ENCODE measurements around the gene CRB2.

Gene CRB2

DNA sequence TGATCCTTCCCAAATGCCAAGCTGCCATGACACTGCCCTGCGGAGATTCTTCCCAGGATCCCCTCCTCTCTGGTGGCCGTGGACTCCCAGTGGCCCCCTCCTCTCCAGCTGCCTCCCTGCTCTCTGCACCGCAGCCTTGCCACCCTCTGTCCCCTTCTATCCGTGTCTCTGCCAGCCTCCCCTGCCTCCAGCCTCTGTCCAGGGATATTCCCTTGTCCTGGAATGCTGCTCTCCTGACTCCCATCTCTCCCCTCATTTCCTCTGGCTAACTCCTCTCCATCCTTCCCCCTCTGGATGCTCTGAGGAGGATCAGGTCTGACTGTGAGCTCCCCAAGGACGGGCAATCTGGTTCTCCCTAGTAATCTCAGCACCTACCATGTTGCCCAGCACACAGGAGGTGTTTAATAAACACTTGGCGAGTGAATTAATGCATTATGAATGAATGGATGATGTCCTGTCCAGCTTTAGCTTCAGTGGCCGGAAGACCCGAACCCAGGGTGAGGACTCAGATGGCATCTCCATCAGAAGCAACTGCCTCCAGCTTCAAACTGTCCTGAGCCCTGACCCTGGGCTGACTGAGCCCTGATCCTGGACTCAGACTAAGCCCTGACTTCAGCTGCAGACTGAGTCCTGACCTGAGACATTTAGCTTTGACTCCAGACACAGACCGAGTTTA is 7.5 kb upstream of the CRB2 start:
- no peak for DNase-seq

DNA sequence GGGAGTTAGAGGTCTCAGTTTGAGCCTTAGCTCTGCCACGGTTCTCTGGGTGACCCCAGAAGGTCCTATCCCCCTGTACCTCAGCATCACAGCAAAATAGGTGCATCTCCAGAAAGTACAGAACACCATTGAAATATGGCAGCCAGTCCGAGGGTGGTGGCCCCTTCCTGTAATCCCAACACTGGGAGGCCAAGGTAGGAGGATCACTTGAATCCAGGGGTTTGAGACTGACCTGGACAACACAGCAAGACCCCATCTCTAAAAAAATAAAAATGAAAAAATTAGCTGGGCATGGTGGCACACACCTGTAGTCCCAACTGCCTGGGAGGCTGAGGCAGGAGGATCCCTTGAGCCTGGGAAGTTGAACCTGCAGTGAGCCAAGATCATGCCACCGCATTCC is 7.0 kb upstream of the CRB2 start:
- DNase-seq = no peak

DNA sequence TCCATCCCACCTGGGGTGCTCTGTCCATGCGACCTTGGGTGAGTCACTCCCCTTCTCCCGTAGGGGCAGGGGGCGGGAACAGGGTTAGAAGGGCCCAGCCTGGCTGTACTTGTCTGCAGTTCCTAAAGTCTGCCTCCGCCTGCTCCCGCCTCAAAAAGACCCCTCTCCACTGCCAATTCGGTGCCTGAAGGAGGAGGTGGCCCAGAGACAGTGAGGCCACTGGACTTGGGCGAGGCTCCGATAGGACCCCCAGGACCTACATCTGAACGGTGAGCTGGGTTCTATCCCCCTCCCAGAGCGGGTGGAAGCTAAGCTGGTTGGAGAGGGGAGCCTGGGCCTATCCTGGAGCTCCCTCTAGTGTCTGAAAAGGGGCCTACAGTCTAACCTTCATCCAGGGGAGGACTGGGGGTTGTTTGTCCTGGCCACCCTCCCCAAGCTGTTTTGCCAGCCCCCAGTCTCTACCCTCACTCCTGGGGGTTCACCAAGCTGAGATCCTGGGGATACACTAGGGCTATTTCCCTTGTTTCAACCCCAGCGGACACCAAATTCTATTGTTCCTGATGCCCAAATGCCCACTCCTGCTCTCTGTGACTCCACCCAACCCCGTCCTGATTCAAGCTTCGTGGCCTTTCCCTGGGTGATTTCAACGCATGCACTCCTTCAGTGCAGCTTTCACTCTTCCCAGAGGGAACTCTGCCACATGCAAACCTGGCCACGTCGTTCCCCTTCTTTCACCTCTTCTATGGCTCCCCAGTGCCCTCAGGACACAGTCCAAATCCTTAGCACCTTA is 6.1 kb upstream of the CRB2 start:
- DNase-seq = peak; percentile 61 to 79

GRCh38 chr9:123350590-123351310 is 5.2 kb upstream of the CRB2 start:
- DNase-seq = no peak

GRCh38 chr9:123353041-123353440 is 3.0 kb upstream of the CRB2 start:
- no peak for DNase-seq

GRCh38 chr9:123353984-123354591 is 1.9 kb upstream of the CRB2 start:
- DNase-seq = peak; percentile 70 to 76

- no peak for DNase-seq
These were observed 1.0 kb upstream of the CRB2 start for GRCh38 chr9:123354806-123355508.

- no peak for DNase-seq
These were observed 1.1 kb downstream of the CRB2 start for GRCh38 chr9:123356851-123357742.

DNA sequence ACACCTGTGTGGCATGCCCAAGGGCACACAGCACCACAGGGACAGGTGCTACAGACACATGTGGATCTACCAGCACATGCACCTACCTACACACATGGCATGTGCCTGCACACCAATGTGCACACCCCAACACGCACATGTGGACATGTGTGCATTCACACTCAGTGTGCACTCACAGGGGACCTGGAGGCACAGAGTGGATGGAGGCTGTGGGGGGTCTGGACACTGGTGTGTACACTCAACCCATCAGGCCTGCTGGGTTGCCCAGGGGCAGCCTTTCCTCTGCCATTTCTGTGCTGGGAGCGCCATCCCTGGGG is 1.7 kb downstream of the CRB2 start:
- DNase-seq = no peak

GRCh38 chr9:123358181-123358905 is 2.3 kb downstream of the CRB2 start:
- no peak for DNase-seq

DNA sequence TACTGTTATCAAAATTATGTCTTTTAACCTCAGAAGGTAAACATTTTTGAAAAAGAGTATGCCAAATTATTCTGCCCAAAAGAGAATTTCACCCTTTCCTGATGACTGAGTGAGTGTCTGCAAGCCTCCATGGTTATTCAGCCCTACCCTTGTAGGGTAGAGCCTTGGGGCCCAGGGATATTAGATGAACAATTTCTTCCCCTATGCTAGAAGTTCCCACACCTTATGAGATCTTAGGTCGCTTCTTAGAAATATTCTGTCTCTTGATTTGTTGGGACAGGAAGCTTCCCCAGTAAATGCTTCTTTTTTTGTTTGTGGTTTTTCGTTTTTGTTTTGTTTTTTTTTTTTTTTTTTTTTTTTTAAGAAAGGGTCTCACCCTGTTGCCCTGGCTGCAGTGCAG is 3.1 kb downstream of the CRB2 start:
- no peak for DNase-seq

DNA sequence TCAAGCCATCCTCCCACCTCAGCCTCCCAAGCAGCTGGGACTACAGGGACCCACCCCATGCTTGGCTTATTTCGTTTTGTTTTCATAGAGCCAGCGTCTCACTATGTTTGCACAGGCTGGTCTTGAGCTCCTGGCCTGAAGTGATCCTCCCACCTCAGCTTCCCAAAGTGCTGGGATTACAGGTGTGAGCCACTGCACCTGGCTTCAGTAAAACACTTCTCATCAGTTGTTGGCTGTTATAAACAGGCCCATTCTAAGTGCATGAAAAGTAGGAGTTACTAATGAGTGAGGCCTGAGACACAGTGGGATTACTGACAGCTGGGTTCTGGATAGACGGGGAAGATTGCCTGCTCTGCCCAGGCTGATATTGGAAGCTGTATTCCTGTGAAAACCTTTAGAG is 3.5 kb downstream of the CRB2 start:
- no peak for DNase-seq

GRCh38 chr9:123360161-123361085 is 4.4 kb downstream of the CRB2 start:
- DNase-seq = peak; percentile 46 to 54

- no peak for DNase-seq
These were observed 5.2 kb downstream of the CRB2 start for GRCh38 chr9:123361086-123361730.

- no peak for DNase-seq
These were observed 5.9 kb downstream of the CRB2 start for GRCh38 chr9:123361731-123362510.

- DNase-seq = no peak
These were observed 6.9 kb downstream of the CRB2 start for GRCh38 chr9:123362856-123363255.

DNA sequence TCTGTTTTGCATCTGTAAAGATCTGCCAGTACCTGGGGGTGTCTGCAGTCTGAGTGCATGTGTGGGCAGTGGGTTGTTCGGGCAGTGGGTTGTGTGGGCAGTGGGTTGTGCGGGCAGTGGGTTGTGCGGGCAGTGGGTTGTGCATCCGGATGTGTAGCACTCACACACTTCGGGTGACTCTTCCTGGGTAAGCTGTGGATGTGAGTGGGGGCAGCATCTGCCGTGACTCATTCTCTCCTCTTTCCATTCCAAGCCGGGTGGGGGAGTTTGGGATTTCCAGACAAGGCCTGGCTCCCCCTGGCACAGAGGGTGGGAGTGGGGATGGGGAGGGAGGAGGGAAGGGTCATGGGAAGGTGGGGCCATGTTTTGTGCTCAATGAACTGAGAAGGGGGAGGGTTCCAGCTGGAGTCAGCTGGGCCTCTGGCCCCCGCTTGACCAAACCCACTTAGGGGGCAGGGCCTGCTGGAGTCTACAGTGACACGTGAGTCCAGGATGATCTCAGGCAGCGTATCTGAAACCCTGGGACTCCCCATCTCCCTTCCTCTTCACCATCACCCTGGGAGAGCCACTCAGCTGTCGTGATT is 8.3 kb downstream of the CRB2 start:
- DNase-seq = no peak

GRCh38 chr9:123365287-123365880 is 9.4 kb downstream of the CRB2 start:
- no peak for DNase-seq
